ENCODE data around the gene ZYG11A. TPM values are rescaled to one million over a fixed set of nuclear protein-coding genes. Genes with fewer than 3 reads are reported as not detected.

ZYG11A gene
- total and polyA plus RNA-seq, 8 donors, result 0.09 to 0.27 (median 0.14) TPM; not detected in 1

DNA sequence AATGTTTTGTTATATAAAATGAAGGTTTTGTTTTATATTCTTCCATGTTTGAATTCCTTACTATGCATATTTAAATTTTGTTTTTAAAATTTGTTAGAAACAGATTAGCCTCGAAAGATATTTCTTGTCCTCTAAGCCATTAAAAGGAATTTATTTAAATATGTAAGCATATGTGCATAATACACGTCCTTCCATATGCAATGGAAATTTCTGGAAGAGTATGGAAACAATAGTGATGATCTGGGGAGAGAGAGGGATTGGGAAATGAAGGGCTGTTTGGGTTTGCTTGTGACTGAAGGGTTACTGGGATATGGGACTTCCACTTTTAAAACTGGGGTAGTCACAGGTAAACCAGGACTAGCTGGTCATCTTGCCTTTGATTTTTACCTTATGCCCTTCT, 57.8 kb downstream of the ZYG11A start:
- Histone ChIP-seq H3K36me3 (peaks cover 0 to 9% of the 10 kb centered on the region in 2 donors), H3K27me3 (no peaks in the 10 kb centered on the region), H3K27ac (no peak overlapping the region), H3K4me3 (no peak overlapping the region), H3K4me1 (no peaks in the 10 kb centered on the region), H3K9me3 (no peaks in the 10 kb centered on the region)
- DNase-seq (no peak), ATAC-seq (no peak)
- intact Hi-C loops (cut with DNase I), result no loop called here
- TF ChIP-seq, protein P1, sequence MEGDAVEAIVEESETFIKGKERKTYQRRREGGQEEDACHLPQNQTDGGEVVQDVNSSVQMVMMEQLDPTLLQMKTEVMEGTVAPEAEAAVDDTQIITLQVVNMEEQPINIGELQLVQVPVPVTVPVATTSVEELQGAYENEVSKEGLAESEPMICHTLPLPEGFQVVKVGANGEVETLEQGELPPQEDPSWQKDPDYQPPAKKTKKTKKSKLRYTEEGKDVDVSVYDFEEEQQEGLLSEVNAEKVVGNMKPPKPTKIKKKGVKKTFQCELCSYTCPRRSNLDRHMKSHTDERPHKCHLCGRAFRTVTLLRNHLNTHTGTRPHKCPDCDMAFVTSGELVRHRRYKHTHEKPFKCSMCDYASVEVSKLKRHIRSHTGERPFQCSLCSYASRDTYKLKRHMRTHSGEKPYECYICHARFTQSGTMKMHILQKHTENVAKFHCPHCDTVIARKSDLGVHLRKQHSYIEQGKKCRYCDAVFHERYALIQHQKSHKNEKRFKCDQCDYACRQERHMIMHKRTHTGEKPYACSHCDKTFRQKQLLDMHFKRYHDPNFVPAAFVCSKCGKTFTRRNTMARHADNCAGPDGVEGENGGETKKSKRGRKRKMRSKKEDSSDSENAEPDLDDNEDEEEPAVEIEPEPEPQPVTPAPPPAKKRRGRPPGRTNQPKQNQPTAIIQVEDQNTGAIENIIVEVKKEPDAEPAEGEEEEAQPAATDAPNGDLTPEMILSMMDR (IDR thresholded peaks at IDR 0.05), result no peak

DNA sequence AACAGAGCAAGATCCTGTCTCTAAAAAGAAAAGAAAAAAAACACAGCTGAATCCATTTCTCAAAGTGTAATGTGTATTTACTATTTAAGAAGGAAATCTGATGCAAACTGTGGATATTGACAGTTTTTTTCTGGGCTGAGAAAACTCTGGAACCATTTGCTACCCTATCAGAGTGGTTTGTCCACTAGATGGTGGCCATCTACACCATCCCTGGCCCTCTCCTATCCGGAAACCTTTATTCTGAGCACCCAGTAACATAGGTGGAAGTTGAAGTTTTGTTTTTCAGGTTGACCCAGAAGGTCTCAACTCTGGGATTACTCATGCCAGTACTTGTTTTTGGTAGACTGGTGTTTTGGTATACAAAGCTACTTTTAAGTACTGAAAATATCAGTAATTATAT, 58.8 kb downstream of the ZYG11A start:
- H3K4me1 ChIP-seq, result no peaks in the 10 kb centered on the region
- H3K9me3 ChIP-seq, result no peaks in the 10 kb centered on the region
- no peak for DNase-seq
- H3K27me3 ChIP-seq, result no peaks in the 10 kb centered on the region
- intact Hi-C loops (cut with DNase I), result no loop called here
- no peaks in the 10 kb centered on the region for H3K36me3 ChIP-seq
- no peak for ATAC-seq
- H3K27ac ChIP-seq, result no peak overlapping the region
- no peak overlapping the region for H3K4me3 ChIP-seq
- TF ChIP-seq, protein P1 (IDR thresholded peaks at IDR 0.05), result no peak

DNA sequence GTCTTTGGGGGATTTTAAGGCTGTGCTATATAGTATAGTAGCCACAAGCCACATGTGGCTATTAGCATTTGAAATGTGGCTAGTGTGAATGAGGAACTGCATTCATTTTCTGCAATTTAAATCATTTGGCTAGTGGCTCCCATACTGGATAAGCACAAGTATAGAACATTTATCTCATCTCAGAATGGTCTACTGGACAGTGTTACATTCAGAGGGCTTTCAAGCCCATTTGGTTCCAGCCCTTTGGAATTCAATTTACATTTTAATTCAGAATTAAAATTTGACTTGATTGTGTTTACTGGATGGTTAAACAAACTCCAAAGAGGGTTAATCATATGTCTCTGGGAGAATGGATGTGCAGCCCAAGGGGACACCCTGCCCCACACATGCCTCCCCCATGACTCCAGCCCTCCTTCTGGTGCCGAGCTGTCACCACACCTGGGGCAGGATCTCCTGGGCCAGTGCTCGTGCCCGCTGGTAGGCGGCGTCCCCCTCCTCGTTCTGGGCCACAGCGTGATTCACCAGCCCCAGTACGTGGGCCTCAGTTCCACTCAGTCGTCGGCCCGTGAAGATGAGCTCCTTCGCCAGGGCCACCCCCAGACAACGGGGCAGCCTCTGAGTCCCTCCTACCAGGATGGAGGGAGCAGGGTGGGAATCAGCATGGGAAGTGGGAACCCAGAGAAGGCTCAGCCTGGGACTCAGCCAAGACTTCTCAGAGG, 61.8 kb downstream of the ZYG11A start:
- H3K27ac ChIP-seq, result no peak overlapping the region
- H3K9me3 ChIP-seq, result no peaks in the 10 kb centered on the region
- no peak overlapping the region for H3K4me3 ChIP-seq
- H3K36me3 ChIP-seq, result no peaks in the 10 kb centered on the region
- no peaks in the 10 kb centered on the region for H3K27me3 ChIP-seq
- intact Hi-C loops (cut with DNase I), result no loop called here
- DNase-seq, result no peak
- no peaks in the 10 kb centered on the region for H3K4me1 ChIP-seq
- TF ChIP-seq, protein P1 (IDR thresholded peaks at IDR 0.05), result no peak
- no peak for ATAC-seq

DNA sequence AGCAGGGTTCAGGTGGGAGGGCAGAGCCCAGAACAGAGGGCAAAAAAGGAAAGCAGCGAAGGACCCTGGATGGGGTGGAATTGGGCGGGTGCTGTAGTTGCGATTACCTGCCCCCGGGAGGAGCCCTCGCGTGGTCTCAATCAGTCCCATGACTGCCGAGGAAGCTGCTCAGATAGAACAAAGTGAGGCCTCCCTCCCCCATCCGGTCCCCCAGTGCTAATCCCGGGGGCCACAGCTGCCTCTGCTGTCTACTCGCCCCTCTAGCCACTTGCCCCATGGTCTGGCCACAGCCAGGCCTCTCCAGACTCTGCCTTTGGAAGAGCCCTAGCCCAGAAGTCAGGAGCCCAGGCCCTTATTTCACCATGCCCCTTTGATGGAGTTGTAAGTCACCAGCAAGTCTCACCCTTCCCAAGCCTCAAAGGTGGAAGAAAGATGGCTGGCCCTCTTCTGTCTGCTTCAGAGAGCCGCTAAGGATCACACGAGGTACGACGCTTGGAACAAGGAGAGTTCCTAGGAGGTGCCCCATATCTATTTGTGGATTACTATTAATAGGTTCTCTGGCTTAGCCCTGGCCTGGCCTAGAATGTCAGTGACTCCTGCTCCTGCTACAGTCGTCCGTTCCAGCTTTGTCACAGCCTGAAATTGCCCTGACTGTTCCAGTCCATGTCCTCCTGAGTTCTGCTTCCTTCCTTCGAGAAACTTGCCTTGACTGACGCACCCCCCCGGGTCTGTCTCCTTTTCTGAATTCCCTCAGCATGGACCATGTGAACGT, 62.6 kb downstream of the ZYG11A start:
- Histone ChIP-seq H3K27ac (no peak overlapping the region), H3K4me3 (no peak overlapping the region), H3K36me3 (no peaks in the 10 kb centered on the region), H3K4me1 (no peaks in the 10 kb centered on the region), H3K9me3 (no peaks in the 10 kb centered on the region), H3K27me3 (no peaks in the 10 kb centered on the region)
- intact Hi-C loops (cut with DNase I), result no loop called here
- DNase-seq, result peak in 1 of 4 donors; percentile 26
- peak; percentile 57 for ATAC-seq
- TF ChIP-seq, protein P1 (IDR thresholded peaks at IDR 0.05), result peak in 1 of 2 donors; percentile 9

DNA sequence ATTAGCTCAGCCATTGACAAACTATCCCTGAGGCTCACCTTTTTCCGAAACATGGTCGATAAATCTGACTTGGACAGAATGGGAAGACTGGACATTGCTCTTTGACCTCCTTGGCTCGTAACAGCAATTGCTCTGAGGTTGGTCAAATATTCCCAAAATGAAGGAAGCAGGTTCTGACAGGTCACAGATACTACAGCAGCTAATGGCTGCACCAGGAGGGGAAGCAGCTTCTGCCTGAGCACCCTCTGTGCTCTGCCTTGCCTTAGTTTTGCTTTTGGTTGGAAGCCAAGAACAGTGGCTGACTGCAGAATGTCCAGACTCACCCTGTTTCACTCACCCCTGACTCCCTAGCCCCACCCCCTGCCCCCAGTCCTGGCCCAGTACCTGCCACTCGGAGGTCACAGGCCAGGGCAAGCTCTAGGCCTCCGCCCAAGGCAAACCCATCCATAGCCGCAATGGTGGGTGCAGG, 63.6 kb downstream of the ZYG11A start:
- Histone ChIP-seq H3K27ac (no peak overlapping the region), H3K27me3 (no peaks in the 10 kb centered on the region), H3K4me3 (no peak overlapping the region), H3K9me3 (no peaks in the 10 kb centered on the region), H3K4me1 (no peaks in the 10 kb centered on the region), H3K36me3 (peaks cover 0 to under 1% of the 10 kb centered on the region in 2 donors)
- no peak for ATAC-seq
- TF ChIP-seq, protein P1 (IDR thresholded peaks at IDR 0.05), result no peak
- DNase-seq, result no peak
- intact Hi-C loops (cut with DNase I), result no loop called here

All from left lung (tissue), 10 donors.